HEK293 (cell line): Measurements from ENCODE around the gene PPM1L.

Experiments used
- CTCF ChIA-PET: fragments of 350-600 bp; formaldehyde crosslinking; extraction: SDS; loops from one replicate; lab custom pipeline; 2021; ENCODE audit warnings: antibody characterized with exemption; lab: Yijun Ruan, JAX
- POLR2A ChIA-PET: fragments of 300-600 bp; formaldehyde crosslinking; extraction: SDS; loops from one replicate; lab custom pipeline; 2020; ENCODE audit warnings: antibody characterized with exemption, inconsistent platforms; lab: Yijun Ruan, JAX
- H3K27ac ChIP-seq: fragments of 200-500 bp; sonication (Bioruptor generic); 2 replicates; pipeline ENCODE4 v1.5.1; 2014; ENCODE audit warnings: low read depth, low read length, control low read depth, inconsistent platforms; ENCODE audit errors: extremely low read depth
- H3K36me3 ChIP-seq, 2 experiments: fragments of 200-500 bp in 1 of 2; sonication (Bioruptor generic) in 1 of 2; 1 replicate in 1 of 2; 2 replicates in 1 of 2; pipeline ENCODE4 v1.5.1; 2014 to 2017; ENCODE audit warnings: inconsistent platforms in 2 of 2, low read length in 2 of 2; ENCODE audit not compliant: control insufficient read depth in 2 of 2, insufficient read depth in 1 of 2
- H3K4me1 ChIP-seq: fragments of 200-500 bp; sonication (Bioruptor generic); 2 replicates; pipeline ENCODE4 v1.5.1; 2014; ENCODE audit warnings: mild to moderate bottlenecking, low read length, inconsistent platforms; ENCODE audit not compliant: control insufficient read depth, insufficient read depth
- H3K4me3 ChIP-seq: 2 replicates; pipeline ENCODE4 v1.5.1; 2011; ENCODE audit warnings: low read depth, mild to moderate bottlenecking, control low read depth, low read length, moderate library complexity
- H3K9me3 ChIP-seq: fragments of 200-500 bp; sonication (Bioruptor generic); 2 replicates; pipeline ENCODE4 v1.5.1; 2014; ENCODE audit warnings: low read depth, low read length, inconsistent platforms; ENCODE audit not compliant: control insufficient read depth, insufficient read depth
- BCL11A ChIP-seq: fragments of 450-650 bp; formaldehyde crosslinking; IDR thresholded peaks from 2 replicates; pipeline ENCODE4 v1.5.1; 2016; ENCODE audit warnings: low read depth, missing biosample characterization, missing genetic modification characterization
- BCL6B ChIP-seq: fragments of 450-650 bp; formaldehyde crosslinking; IDR thresholded peaks from 2 replicates; pipeline ENCODE4 v1.5.1; 2017; ENCODE audit warnings: missing biosample characterization, missing genetic modification characterization
- GFI1B ChIP-seq: fragments of 450-650 bp; formaldehyde crosslinking; IDR thresholded peaks from 2 replicates; pipeline ENCODE4 v1.5.1; 2016; ENCODE audit warnings: missing biosample characterization, missing genetic modification characterization
- GLI4 ChIP-seq: fragments of 450-650 bp; formaldehyde crosslinking; IDR thresholded peaks from 2 replicates; pipeline ENCODE4 v1.5.1; 2016; ENCODE audit warnings: missing biosample characterization, missing genetic modification characterization
- HIC1 ChIP-seq: fragments of 450-650 bp; formaldehyde crosslinking; IDR thresholded peaks from 2 replicates; pipeline ENCODE4 v1.5.1; 2016; ENCODE audit warnings: missing biosample characterization, missing genetic modification characterization
- PRDM2 ChIP-seq: fragments of 450-650 bp; formaldehyde crosslinking; IDR thresholded peaks from 2 replicates; pipeline ENCODE4 v1.5.1; 2016; ENCODE audit warnings: missing biosample characterization, missing genetic modification characterization, borderline replicate concordance
- SCRT2 ChIP-seq: fragments of 450-650 bp; formaldehyde crosslinking; IDR thresholded peaks from 2 replicates; pipeline ENCODE4 v1.5.1; 2016; ENCODE audit warnings: missing biosample characterization, missing genetic modification characterization
- ZNF18 ChIP-seq: fragments of 450-650 bp; formaldehyde crosslinking; IDR thresholded peaks from 2 replicates; pipeline ENCODE4 v1.5.1; 2016; ENCODE audit warnings: missing biosample characterization, missing genetic modification characterization
- ZNF221 ChIP-seq: fragments of 450-650 bp; formaldehyde crosslinking; IDR thresholded peaks from 2 replicates; pipeline ENCODE4 v1.5.1; 2017; ENCODE audit warnings: missing biosample characterization, missing genetic modification characterization, borderline replicate concordance
- ZNF324 ChIP-seq: fragments of 450-650 bp; formaldehyde crosslinking; IDR thresholded peaks from 2 replicates; pipeline ENCODE4 v1.5.1; 2016; ENCODE audit warnings: missing biosample characterization, missing genetic modification characterization
- ZNF341 ChIP-seq: fragments of 450-650 bp; formaldehyde crosslinking; IDR thresholded peaks from 2 replicates; pipeline ENCODE4; 2016; ENCODE audit warnings: low read depth, missing biosample characterization, missing genetic modification characterization
- ZNF354C ChIP-seq: fragments of 450-650 bp; formaldehyde crosslinking; IDR thresholded peaks from 2 replicates; pipeline ENCODE4 v1.5.1; 2016; ENCODE audit warnings: missing biosample characterization, missing genetic modification characterization, low read depth, borderline replicate concordance
- ZNF362 ChIP-seq: fragments of 450-650 bp; formaldehyde crosslinking; IDR thresholded peaks from 2 replicates; pipeline ENCODE4 v1.5.1; 2016; ENCODE audit warnings: missing biosample characterization, missing genetic modification characterization
- ZNF473 ChIP-seq: fragments of 450-650 bp; formaldehyde crosslinking; IDR thresholded peaks from 2 replicates; pipeline ENCODE4 v1.5.1; 2017; ENCODE audit warnings: missing biosample characterization, missing genetic modification characterization
- ZNF555 ChIP-seq: fragments of 450-650 bp; formaldehyde crosslinking; conservative IDR thresholded peaks from 2 replicates; pipeline ENCODE4 v1.5.1; 2017; ENCODE audit warnings: missing biosample characterization, mild to moderate bottlenecking, missing genetic modification characterization, inconsistent platforms
- ZNF558 ChIP-seq: fragments of 450-650 bp; formaldehyde crosslinking; IDR thresholded peaks from 2 replicates; pipeline ENCODE4 v1.5.1; 2016; ENCODE audit warnings: missing biosample characterization, missing genetic modification characterization
- ZNF561 ChIP-seq: fragments of 450-650 bp; IDR thresholded peaks from 2 replicates; pipeline ENCODE4 v1.5.1; 2018; ENCODE audit warnings: missing biosample characterization, missing genetic modification characterization, borderline replicate concordance
- ZNF571 ChIP-seq: fragments of 450-650 bp; formaldehyde crosslinking; IDR thresholded peaks from 2 replicates; pipeline ENCODE4 v1.5.0; 2017; ENCODE audit warnings: missing biosample characterization, missing genetic modification characterization
- ZNF701 ChIP-seq: fragments of 450-650 bp; formaldehyde crosslinking; IDR thresholded peaks from 2 replicates; pipeline ENCODE4 v1.5.1; 2016; ENCODE audit warnings: missing biosample characterization, missing genetic modification characterization
- ZNF76 ChIP-seq: fragments of 450-650 bp; formaldehyde crosslinking; IDR thresholded peaks from 2 replicates; pipeline ENCODE4; 2016; ENCODE audit warnings: low read depth, missing biosample characterization, missing genetic modification characterization, borderline replicate concordance
- ZNF791 ChIP-seq: fragments of 450-650 bp; formaldehyde crosslinking; IDR thresholded peaks from 2 replicates; pipeline ENCODE4 v1.5.1; 2016; ENCODE audit warnings: missing biosample characterization, missing genetic modification characterization
- ZSCAN30 ChIP-seq: fragments of 450-650 bp; IDR thresholded peaks from 2 replicates; pipeline ENCODE4 v1.5.1; 2018; ENCODE audit warnings: missing biosample characterization, mild to moderate bottlenecking, missing genetic modification characterization, moderate library complexity

Gene PPM1L

GRCh38 chr3:161014843-161015749, 259.1 kb downstream of the PPM1L start (continued):
- TF ChIP-seq PRDM2 (tag by site-specific recombination): no peak
- TF ChIP-seq ZNF76 (tag by site-specific recombination): no peak
- no peak for TF ChIP-seq ZNF324 (tag by site-specific recombination)
- TF ChIP-seq BCL6B (tag by site-specific recombination): no peak
- TF ChIP-seq SCRT2 (tag by site-specific recombination): no peak
- no peak for TF ChIP-seq ZNF571 (tag by site-specific recombination)

- CTCF ChIA-PET: no interaction called here
- no peaks in the 10 kb centered on the region for H3K36me3 ChIP-seq
- H3K4me3 ChIP-seq: no peak overlapping the region
Measured at GRCh38 chr3:161016417-161017313, 260.6 kb downstream of the PPM1L start.

GRCh38 chr3:161017971-161018370, 261.9 kb downstream of the PPM1L start:
- ChIA-PET POLR2A (no interaction called here), CTCF (no interaction called here)
- no peaks in the 10 kb centered on the region for H3K4me1 ChIP-seq
- H3K9me3 ChIP-seq: no peaks in the 10 kb centered on the region
- H3K36me3 ChIP-seq: no peaks in the 10 kb centered on the region
- H3K4me3 ChIP-seq: no peak overlapping the region
- H3K27ac ChIP-seq: no peak overlapping the region
- TF ChIP-seq ZNF558 (tag by site-specific recombination): no peak
- TF ChIP-seq ZNF18 (tag by site-specific recombination): no peak
- TF ChIP-seq ZNF701 (tag by site-specific recombination): no peak
- no peak for TF ChIP-seq ZNF555 (tag by site-specific recombination)
- TF ChIP-seq HIC1 (tag by site-specific recombination): no peak
- no peak for TF ChIP-seq ZNF362 (tag by site-specific recombination)
- TF ChIP-seq ZNF341 (tag by site-specific recombination): no peak
- no peak for TF ChIP-seq ZNF221

More at GRCh38 chr3:161016417-161017313, 260.6 kb downstream of the PPM1L start:
- Histone ChIP-seq H3K9me3 (no peaks in the 10 kb centered on the region), H3K4me1 (no peaks in the 10 kb centered on the region), H3K27ac (no peak overlapping the region)
- TF ChIP-seq ZNF561 (tag by site-specific recombination) (no peak), ZNF473 (tag by site-specific recombination) (no peak), GLI4 (no peak), GFI1B (tag by site-specific recombination) (no peak), ZSCAN30 (tag by site-specific recombination) (no peak), ZNF791 (tag by site-specific recombination) (no peak), BCL11A (tag by site-specific recombination) (no peak), ZNF354C (tag by site-specific recombination) (no peak)
- POLR2A ChIA-PET: no interaction called here
